Measurements from ENCODE around the gene SOX21.

GRCh38 chr13:94692030-94692429, 20.3 kb downstream of the SOX21 start:
- TF ChIP-seq CTCF (IDR thresholded peaks at IDR 0.05; ENCODE audit: low read length) (no peak), EZH2 (IDR thresholded peaks at IDR 0.05; ENCODE audit: borderline replicate concordance, low read length) (no peak)
